Caco-2 (cell line): Measurements from ENCODE around the gene SOX6. TPM values are rescaled to one million over a fixed set of nuclear protein-coding genes. Genes with fewer than 3 reads are reported as not detected.
"Not testable (repeated sequence)": the region's sequence is repeated elsewhere in the genome, so short reads cannot be mapped to it uniquely, and the experiment has no call there.

Source experiments
- BruUV-seq: library from RNA; stranded (reverse); fragments of 400-500 nt; replicated peaks from 2 replicates; lab custom pipeline; 2021; lab: Mats Ljungman, UMichigan
- CTCF ChIA-PET: fragments of 300-600 bp; sonication (Branson Sonifier 250); formaldehyde crosslinking; loops from one replicate; lab custom pipeline; 2022; ENCODE audit warnings: antibody characterized with exemption; lab: Charles Lee
- POLR2A ChIA-PET: fragments of 300-600 bp; sonication (Branson Sonifier 250); formaldehyde crosslinking; loops from one replicate; lab custom pipeline; 2022; ENCODE audit warnings: antibody characterized with exemption; lab: Charles Lee
- DNase-seq, 2 experiments: peaks; one replicate each; pipeline versions ENCODE4 v3.0.0 to v3.0.0-alpha.2; 2020 to 2022
- H3K27me3 ChIP-seq: replicated peaks from 2 replicates; pipeline ENCODE4 v1.6.0; 2011; ENCODE audit warnings: low read length; ENCODE audit not compliant: control insufficient read depth, insufficient read depth
- H3K36me3 ChIP-seq: 2 replicates; pipeline ENCODE4 v1.5.1; 2011; ENCODE audit warnings: low read length; ENCODE audit not compliant: control insufficient read depth, insufficient read depth
- H3K4me1 ChIP-seq: fragments of 250-450 bp; sonication (Bioruptor Pico); 2 replicates; pipeline ENCODE4 v1.5.1; 2020; ENCODE audit warnings: mild to moderate bottlenecking
- H3K4me3 ChIP-seq: 2 replicates; pipeline ENCODE4 v1.5.1; 2011; ENCODE audit warnings: low read depth, mild to moderate bottlenecking, control low read depth, low read length
- H3K9me3 ChIP-seq: fragments of 250-450 bp; sonication (Bioruptor Pico); 2 replicates; pipeline ENCODE4 v1.5.1; 2020; ENCODE audit warnings: mild to moderate bottlenecking, moderate library complexity
- H3K27ac Mint-ChIP-seq: one replicate; pipeline ENCODE4 v1.8.0; 2022; ENCODE audit warnings: mixed read lengths; ENCODE audit not compliant: unreplicated experiment
- H3K27me3 Mint-ChIP-seq: one replicate; pipeline ENCODE4 v1.8.0; 2022; ENCODE audit warnings: mixed read lengths; ENCODE audit not compliant: insufficient read depth, unreplicated experiment
- H3K36me3 Mint-ChIP-seq: one replicate; pipeline ENCODE4 v1.8.0; 2022; ENCODE audit warnings: mild to moderate bottlenecking, mixed read lengths; ENCODE audit not compliant: insufficient read depth, unreplicated experiment
- H3K4me1 Mint-ChIP-seq: one replicate; pipeline ENCODE4 v1.8.0; 2022; ENCODE audit warnings: low read depth, mixed read lengths; ENCODE audit not compliant: unreplicated experiment
- H3K4me3 Mint-ChIP-seq: one replicate; pipeline ENCODE4 v1.8.0; 2022; ENCODE audit warnings: mild to moderate bottlenecking, moderate library complexity, mixed read lengths; ENCODE audit not compliant: unreplicated experiment
- H3K9me3 Mint-ChIP-seq: one replicate; pipeline ENCODE4 v1.8.0; 2022; ENCODE audit warnings: mixed read lengths; ENCODE audit not compliant: unreplicated experiment
- CTCF ChIP-seq, 2 experiments: fragments of 200-600 bp in 1 of 2; IDR thresholded peaks; 1 replicate in 1 of 2; 2 replicates in 1 of 2; pipeline versions ENCODE4 v1.5.1 to v1.8.0; 2011 to 2022; ENCODE audit warnings: antibody characterized with exemption in 1 of 2, control low read depth in 1 of 2, inconsistent platforms in 1 of 2, low read depth in 1 of 2, low read length in 1 of 2, mild to moderate bottlenecking in 1 of 2, moderate library complexity in 1 of 2; ENCODE audit not compliant: insufficient read depth in 1 of 2, severe bottlenecking in 1 of 2, unreplicated experiment in 1 of 2
- intact Hi-C: fragments of 100-400 bp; cut with micrococcal nuclease; formaldehyde crosslinking; loops from one replicate; pipeline ENCODE4 v1.10.0; 2022; ENCODE audit not compliant: unreplicated experiment
- total RNA-seq: library from RNA; stranded (reverse); gene quantifications from 2 replicates; pipeline ENCODE4 v1.2.3, GENCODE V29; 2022

SOX6 gene
- total RNA-seq, 1 experiment from 2014 or later = 10.8 TPM

GRCh38 chr11:16392616-16393015, 36.3 kb upstream of the SOX6 start:
- POLR2A ChIA-PET = no interaction called here

GRCh38 chr11:16390826-16391225, 34.5 kb upstream of the SOX6 start:
- CTCF ChIA-PET, intact Hi-C loops: not testable (repeated sequence)

More at GRCh38 chr11:16392616-16393015, 36.3 kb upstream of the SOX6 start:
- H3K4me3 Mint-ChIP-seq = no peak overlapping the region
- H3K27me3 Mint-ChIP-seq = no peaks in the 10 kb centered on the region
- TF ChIP-seq CTCF (IDR thresholded peaks at IDR 0.05; ENCODE audit: insufficient read depth in 1 of 2, low read depth in 1 of 2, low read length in 1 of 2, severe bottlenecking in 1 of 2, unreplicated experiment in 1 of 2) = no peak
- no TSS peak for BruUV-seq
- CTCF ChIA-PET = no interaction called here
- H3K36me3 Mint-ChIP-seq = no peaks in the 10 kb centered on the region
- Histone ChIP-seq H3K9me3 (no peaks in the 10 kb centered on the region; the same call in 1 of the 2 replicates), H3K27me3 (no peaks in the 10 kb centered on the region), H3K36me3 (no peaks in the 10 kb centered on the region), H3K4me1 (peaks cover 27% of the 10 kb centered on the region), H3K4me3 (no peak overlapping the region)
- DNase-seq = no peak
- H3K9me3 Mint-ChIP-seq = no peaks in the 10 kb centered on the region
- intact Hi-C loops = no loop called here
- H3K27ac Mint-ChIP-seq = no peak overlapping the region
- peaks cover 18% of the 10 kb centered on the region for H3K4me1 Mint-ChIP-seq

GRCh38 chr11:16385099-16385498, 28.8 kb upstream of the SOX6 start:
- H3K4me3 ChIP-seq = no peak overlapping the region
- H3K4me3 Mint-ChIP-seq = no peak overlapping the region
- BruUV-seq = no TSS peak
- POLR2A ChIA-PET = no interaction called here
- H3K27me3 Mint-ChIP-seq = no peaks in the 10 kb centered on the region
- H3K9me3 Mint-ChIP-seq = no peaks in the 10 kb centered on the region
- no peaks in the 10 kb centered on the region for H3K27me3 ChIP-seq
- no peak for DNase-seq
- H3K36me3 Mint-ChIP-seq = no peaks in the 10 kb centered on the region
- H3K9me3 ChIP-seq = no peaks in the 10 kb centered on the region
- H3K27ac Mint-ChIP-seq = no peak overlapping the region
- CTCF ChIA-PET = no interaction called here
- no peaks in the 10 kb centered on the region for H3K4me1 ChIP-seq
- H3K36me3 ChIP-seq = no peaks in the 10 kb centered on the region
- intact Hi-C loops = no loop called here
- TF ChIP-seq CTCF (IDR thresholded peaks at IDR 0.05; ENCODE audit: insufficient read depth in 1 of 2, low read depth in 1 of 2, low read length in 1 of 2, severe bottlenecking in 1 of 2, unreplicated experiment in 1 of 2) = no peak
- H3K4me1 Mint-ChIP-seq = no peaks in the 10 kb centered on the region

More at GRCh38 chr11:16390826-16391225, 34.5 kb upstream of the SOX6 start:
- H3K27me3 Mint-ChIP-seq, H3K36me3 Mint-ChIP-seq, H3K27ac Mint-ChIP-seq, H3K27me3 ChIP-seq, H3K4me3 Mint-ChIP-seq, BruUV-seq, DNase-seq, H3K4me3 ChIP-seq, H3K9me3 Mint-ChIP-seq, H3K9me3 ChIP-seq, POLR2A ChIA-PET, H3K36me3 ChIP-seq: not testable (repeated sequence)
- H3K4me1 Mint-ChIP-seq = peaks cover 14% of the 10 kb centered on the region
- H3K4me1 ChIP-seq = peaks cover 16% of the 10 kb centered on the region
